Measurements from ENCODE around the gene TRIM69.

Gene TRIM69

GRCh38 chr15:44804298-44805046 lies 68.1 kb downstream of the TRIM69 start:
- no peak for DNase-seq (ENCODE audit: low read depth in 3 of 3)

GRCh38 chr15:44808557-44808956 lies 72.2 kb downstream of the TRIM69 start:
- no peak for DNase-seq (ENCODE audit: low read depth in 3 of 3)

DNA sequence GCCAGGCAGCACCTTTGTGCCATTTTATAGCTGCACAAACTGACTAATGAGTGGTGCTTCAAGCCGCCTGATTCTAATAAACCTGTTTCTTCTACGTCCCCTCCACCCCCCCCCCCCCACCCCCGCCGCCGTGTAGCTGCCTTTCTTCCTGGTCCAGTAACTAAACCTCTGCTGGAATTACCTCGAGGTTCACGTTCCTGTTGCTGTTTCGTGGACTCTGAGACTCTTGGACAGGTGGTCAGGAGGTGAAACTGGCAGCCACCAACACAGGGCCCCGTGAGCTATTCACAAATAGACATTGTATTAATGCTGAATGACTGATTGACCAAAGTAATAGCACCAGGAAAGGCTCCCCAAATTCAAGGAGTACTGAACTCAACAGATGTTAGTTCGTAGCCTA lies 73.9 kb downstream of the TRIM69 start:
- DNase-seq (ENCODE audit: low read depth in 3 of 3) = no peak

DNA sequence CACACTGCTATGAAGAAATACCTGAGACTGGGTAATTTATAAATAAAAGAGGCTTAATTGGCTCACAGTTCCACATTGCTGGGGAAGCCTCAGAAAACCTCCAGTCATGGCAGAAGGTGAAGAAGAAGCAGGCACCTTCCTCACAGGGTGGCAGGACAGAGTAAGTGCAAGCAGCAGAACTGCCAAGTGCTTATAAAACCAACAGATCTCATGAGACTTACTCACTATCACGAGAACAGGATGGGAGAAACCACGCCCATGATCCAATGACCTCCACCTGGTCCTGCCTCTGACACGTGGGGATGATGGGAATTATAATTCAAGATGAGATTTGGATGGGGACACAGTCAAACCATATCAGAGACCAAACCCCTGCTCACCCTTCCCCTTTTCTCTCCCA lies 75.0 kb downstream of the TRIM69 start:
- no peak for DNase-seq (ENCODE audit: low read depth in 3 of 3)

GRCh38 chr15:44812029-44812517 lies 75.7 kb downstream of the TRIM69 start:
- no peak for DNase-seq (ENCODE audit: low read depth in 3 of 3)

DNA sequence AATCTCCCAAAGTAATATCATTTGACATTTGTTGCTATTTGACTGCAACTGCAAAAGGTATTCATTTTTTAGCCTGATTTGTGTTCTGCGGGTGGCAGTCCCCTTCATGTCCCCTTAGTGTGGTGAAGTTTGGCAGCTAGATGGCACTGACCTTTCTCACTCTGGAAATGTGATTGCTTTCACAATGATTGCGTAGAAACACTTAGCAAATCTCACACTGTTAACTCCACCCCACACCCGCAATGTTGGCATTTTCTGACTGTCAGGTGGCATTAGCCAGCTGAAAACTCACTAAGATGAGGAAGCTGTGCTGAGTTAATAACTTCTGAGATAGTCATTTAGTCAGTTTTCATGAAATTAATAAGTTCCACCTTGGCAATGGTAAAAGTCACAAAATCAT lies 76.9 kb downstream of the TRIM69 start:
- no peak for DNase-seq (ENCODE audit: low read depth in 3 of 3)
